ENCODE measurements around the gene ZNF625.

DNA sequence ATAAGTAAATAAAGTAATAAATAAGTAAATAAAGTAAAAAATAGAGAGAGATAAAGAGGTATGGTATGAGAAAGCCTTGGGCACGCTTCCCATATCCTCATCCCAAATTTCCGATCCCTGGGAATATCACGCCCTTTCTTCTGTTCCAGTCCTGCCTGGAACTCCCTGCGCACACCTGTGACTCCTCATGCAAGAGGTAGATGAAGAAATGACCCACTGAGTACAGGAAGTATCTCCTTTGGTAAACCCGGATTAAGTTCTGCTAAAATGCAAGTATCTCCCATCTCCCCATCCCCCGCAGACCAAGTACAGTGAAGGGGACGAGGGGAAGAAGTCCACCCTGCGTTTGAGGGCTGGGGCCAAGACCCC, 6.0 kb upstream of the ZNF625 start:
- TF ChIP-seq, protein P1, sequence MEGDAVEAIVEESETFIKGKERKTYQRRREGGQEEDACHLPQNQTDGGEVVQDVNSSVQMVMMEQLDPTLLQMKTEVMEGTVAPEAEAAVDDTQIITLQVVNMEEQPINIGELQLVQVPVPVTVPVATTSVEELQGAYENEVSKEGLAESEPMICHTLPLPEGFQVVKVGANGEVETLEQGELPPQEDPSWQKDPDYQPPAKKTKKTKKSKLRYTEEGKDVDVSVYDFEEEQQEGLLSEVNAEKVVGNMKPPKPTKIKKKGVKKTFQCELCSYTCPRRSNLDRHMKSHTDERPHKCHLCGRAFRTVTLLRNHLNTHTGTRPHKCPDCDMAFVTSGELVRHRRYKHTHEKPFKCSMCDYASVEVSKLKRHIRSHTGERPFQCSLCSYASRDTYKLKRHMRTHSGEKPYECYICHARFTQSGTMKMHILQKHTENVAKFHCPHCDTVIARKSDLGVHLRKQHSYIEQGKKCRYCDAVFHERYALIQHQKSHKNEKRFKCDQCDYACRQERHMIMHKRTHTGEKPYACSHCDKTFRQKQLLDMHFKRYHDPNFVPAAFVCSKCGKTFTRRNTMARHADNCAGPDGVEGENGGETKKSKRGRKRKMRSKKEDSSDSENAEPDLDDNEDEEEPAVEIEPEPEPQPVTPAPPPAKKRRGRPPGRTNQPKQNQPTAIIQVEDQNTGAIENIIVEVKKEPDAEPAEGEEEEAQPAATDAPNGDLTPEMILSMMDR (IDR thresholded peaks at IDR 0.05; ENCODE audit: low read length): no peak
- no peak for TF ChIP-seq EZH2 (IDR thresholded peaks at IDR 0.05; ENCODE audit: borderline replicate concordance, low read length)
